GM18867 (cell line): ENCODE measurements around the gene LDLRAD4.

Experiments used
- ATAC-seq: cut with Tn5 transposase; IDR thresholded peaks from one replicate; pipeline ENCODE4 v1.9.1; 2021; ENCODE audit warnings: mild to moderate bottlenecking, moderate library complexity; ENCODE audit not compliant: unreplicated experiment

The LDLRAD4 gene

GRCh38 chr18:13617826-13618515 lies 399.4 kb downstream of the LDLRAD4 start:
- ATAC-seq: no peak

- no peak for ATAC-seq
Measured at GRCh38 chr18:13618760-13619438, 400.3 kb downstream of the LDLRAD4 start.

GRCh38 chr18:13619505-13620205 lies 401.1 kb downstream of the LDLRAD4 start:
- ATAC-seq: no peak

GRCh38 chr18:13620206-13620672 lies 401.7 kb downstream of the LDLRAD4 start:
- ATAC-seq: no peak

- ATAC-seq: no peak
Measured at GRCh38 chr18:13620818-13621445, 402.4 kb downstream of the LDLRAD4 start.

- ATAC-seq: no peak
Measured at GRCh38 chr18:13621446-13621849, 402.9 kb downstream of the LDLRAD4 start.

- no peak for ATAC-seq
Measured at GRCh38 chr18:13621886-13622619, 403.5 kb downstream of the LDLRAD4 start.

GRCh38 chr18:13622751-13623150 lies 404.2 kb downstream of the LDLRAD4 start:
- ATAC-seq: no peak

GRCh38 chr18:13623348-13623747 lies 404.8 kb downstream of the LDLRAD4 start:
- ATAC-seq: no peak

- ATAC-seq: no peak
Measured at GRCh38 chr18:13623871-13624270, 405.3 kb downstream of the LDLRAD4 start.

GRCh38 chr18:13624563-13625237 lies 406.1 kb downstream of the LDLRAD4 start:
- ATAC-seq: no peak

- no peak for ATAC-seq
Measured at GRCh38 chr18:13625355-13625754, 406.8 kb downstream of the LDLRAD4 start.

GRCh38 chr18:13625843-13626543 lies 407.4 kb downstream of the LDLRAD4 start:
- no peak for ATAC-seq

GRCh38 chr18:13626544-13626908 lies 408.0 kb downstream of the LDLRAD4 start:
- no peak for ATAC-seq

- no peak for ATAC-seq
Measured at GRCh38 chr18:13627639-13628038, 409.1 kb downstream of the LDLRAD4 start.

- ATAC-seq: no peak
Measured at GRCh38 chr18:13628211-13628610, 409.7 kb downstream of the LDLRAD4 start.

GRCh38 chr18:13629841-13630715 lies 411.5 kb downstream of the LDLRAD4 start:
- ATAC-seq: peak; percentile 81

- no peak for ATAC-seq
Measured at GRCh38 chr18:13630716-13631268, 412.2 kb downstream of the LDLRAD4 start.
